ENCODE results near the gene SEC24A. TPM values are rescaled to one million over a fixed set of nuclear protein-coding genes. Genes with fewer than 3 reads are reported as not detected.
"Not testable (repeated sequence)": the region's sequence is repeated elsewhere in the genome, so short reads cannot be mapped to it uniquely, and the experiment has no call there.

The SEC24A gene
- total RNA-seq = 10 to 100 TPM; 12.8 to 17.9 (median 14.7) TPM

DNA sequence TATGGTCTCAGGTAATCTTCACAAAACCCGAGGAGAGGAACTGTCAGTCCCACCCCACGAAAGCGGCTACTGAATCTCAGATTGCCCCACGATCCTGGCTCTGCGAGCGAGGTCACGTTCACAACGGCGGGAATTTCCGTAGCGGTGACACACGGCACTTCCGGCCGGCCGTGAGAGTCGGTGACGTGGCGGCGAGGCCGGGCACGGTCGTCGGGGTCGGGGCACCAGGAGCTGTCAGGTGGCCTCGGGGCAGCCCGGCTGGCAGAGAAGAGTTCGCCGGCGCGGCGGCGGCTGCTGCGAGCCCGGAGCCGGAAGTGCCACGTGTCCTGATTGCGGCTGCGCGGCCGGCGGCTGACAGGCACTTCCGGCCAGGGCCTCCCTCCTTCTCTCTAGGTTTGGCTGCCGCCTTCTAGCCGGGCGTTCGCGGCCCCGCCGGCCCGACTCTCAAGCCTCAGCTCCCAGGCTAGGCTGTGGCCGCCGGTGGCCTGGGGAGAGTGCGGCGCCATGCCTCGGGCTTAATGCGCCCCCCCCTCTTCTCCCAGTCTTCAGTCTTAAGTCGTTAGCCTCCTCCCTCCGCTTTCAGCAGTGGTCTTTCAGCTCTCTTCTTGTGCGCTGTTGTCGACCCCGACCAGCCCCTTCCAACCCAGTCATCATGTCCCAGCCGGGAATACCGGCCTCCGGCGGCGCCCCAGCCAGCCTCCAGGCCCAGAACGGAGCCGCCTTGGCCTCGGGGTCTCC, at the start of gene SEC24A:
TSS of gene SEC24A (plus strand) at position 361 of the 738 bp plus-strand sequence. CDS start at position 653, 292 bp downstream.
- Histone ChIP-seq H3K36me3 (no peaks in the 10 kb centered on the region), H3K27me3 (no peaks in the 10 kb centered on the region), H3K4me1 (peaks cover 26 to 53% (median 36%) of the 10 kb centered on the region in 4 donors), H3K9me3 (no peaks in the 10 kb centered on the region), H3K4me3 (peak within 1 kb of the TSS; percentile 78 to 94 (median 83)), H3K27ac (replicated peaks in 1 of 4) (peak within 1 kb of the TSS; percentile 87 to 97 (median 94))
- peak; percentile 94 for DNase-seq (ENCODE audit: extremely low spot score)
- intact Hi-C loops (cut with DNase I) = loop anchor here (2.0 kb wide), 1 partner anchor 16 kb away; the partner anchor contains the start of gene SAR1B
- TF ChIP-seq, protein P1, sequence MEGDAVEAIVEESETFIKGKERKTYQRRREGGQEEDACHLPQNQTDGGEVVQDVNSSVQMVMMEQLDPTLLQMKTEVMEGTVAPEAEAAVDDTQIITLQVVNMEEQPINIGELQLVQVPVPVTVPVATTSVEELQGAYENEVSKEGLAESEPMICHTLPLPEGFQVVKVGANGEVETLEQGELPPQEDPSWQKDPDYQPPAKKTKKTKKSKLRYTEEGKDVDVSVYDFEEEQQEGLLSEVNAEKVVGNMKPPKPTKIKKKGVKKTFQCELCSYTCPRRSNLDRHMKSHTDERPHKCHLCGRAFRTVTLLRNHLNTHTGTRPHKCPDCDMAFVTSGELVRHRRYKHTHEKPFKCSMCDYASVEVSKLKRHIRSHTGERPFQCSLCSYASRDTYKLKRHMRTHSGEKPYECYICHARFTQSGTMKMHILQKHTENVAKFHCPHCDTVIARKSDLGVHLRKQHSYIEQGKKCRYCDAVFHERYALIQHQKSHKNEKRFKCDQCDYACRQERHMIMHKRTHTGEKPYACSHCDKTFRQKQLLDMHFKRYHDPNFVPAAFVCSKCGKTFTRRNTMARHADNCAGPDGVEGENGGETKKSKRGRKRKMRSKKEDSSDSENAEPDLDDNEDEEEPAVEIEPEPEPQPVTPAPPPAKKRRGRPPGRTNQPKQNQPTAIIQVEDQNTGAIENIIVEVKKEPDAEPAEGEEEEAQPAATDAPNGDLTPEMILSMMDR (IDR thresholded peaks at IDR 0.05) = no peak
- peak; percentile 87 to 88 for TF ChIP-seq POLR2AphosphoS5 (IDR thresholded peaks at IDR 0.05)
- TF ChIP-seq EP300 (IDR thresholded peaks at IDR 0.05) = no peak
- TF ChIP-seq POLR2A (IDR thresholded peaks at IDR 0.05; ENCODE audit: low read depth) = peak; percentile 59
- 1% methylated on average over 39 of the region's 69 CpGs for WGBS

DNA sequence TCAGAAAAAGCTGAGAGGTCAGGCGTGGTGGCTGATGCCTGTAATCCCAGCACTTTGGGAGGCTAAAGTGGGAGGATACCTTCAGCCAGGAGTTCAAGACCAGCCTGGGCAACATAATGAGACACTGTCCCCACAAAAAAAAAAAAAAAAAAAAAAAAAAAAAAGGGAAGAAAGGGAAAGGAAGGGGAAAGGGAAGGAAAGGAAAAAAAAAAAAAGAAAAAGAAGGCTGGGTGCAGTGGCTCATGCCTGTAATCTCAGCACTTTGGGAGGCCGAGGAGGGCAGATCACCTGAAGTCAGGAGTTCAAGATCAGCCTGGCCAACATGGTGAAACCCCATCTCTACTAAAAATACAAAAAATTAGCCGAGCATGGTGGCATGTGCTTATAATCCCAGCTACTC, 48.8 kb upstream of the SEC24A start:
- DNase-seq (ENCODE audit: extremely low spot score); H3K27me3 ChIP-seq; H3K27ac ChIP-seq (replicated peaks in 1 of 4); H3K9me3 ChIP-seq; H3K4me3 ChIP-seq; H3K4me1 ChIP-seq: not testable (repeated sequence)
- 93% methylated on average over 3 of the region's 3 CpGs for WGBS
- peaks cover 8 to 33% (median 15%) of the 10 kb centered on the region in 4 donors for H3K36me3 ChIP-seq
- intact Hi-C loops (cut with DNase I) = loop anchor here (10.0 kb wide), 1 partner anchor 105 kb away; no protein-coding TSS in a partner anchor

DNA sequence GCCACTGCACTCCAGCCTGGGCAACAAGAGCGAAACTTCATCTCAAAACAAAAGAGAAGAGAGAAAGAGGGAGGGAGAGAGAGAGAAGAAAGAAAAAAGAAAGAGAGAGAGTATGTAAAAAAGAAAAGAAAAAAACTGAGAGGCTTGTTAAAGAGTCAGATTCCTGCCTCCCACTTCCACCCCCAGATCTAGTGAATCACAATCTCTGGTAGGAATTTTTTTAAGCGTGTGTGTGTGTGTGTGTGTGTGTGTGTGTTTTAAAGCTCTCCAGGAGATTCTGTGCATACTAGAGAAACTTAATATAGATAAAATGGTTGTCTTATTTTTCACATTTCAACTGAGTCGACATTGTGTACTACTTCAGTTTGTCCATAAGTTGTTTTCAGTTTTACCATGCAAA, 48.0 kb upstream of the SEC24A start:
- no peak overlapping the region for H3K4me3 ChIP-seq
- 76% methylated on average over 3 of the region's 3 CpGs for WGBS
- TF ChIP-seq, protein P1 (IDR thresholded peaks at IDR 0.05) = no peak
- no peak for TF ChIP-seq POLR2AphosphoS5 (IDR thresholded peaks at IDR 0.05)
- no peak for TF ChIP-seq EP300 (IDR thresholded peaks at IDR 0.05)
- no peak for TF ChIP-seq POLR2A (IDR thresholded peaks at IDR 0.05; ENCODE audit: low read depth)
- intact Hi-C loops (cut with DNase I) = loop anchor here (10.0 kb wide), 1 partner anchor 104 kb away; no protein-coding TSS in a partner anchor
- H3K9me3 ChIP-seq = no peaks in the 10 kb centered on the region
- H3K36me3 ChIP-seq = peaks cover 16 to 41% (median 22%) of the 10 kb centered on the region in 4 donors
- no peaks in the 10 kb centered on the region for H3K27me3 ChIP-seq
- H3K27ac ChIP-seq (replicated peaks in 1 of 4) = no peak overlapping the region
- DNase-seq (ENCODE audit: extremely low spot score) = no peak
- peaks cover 0 to 2% (median 0%) of the 10 kb centered on the region in 4 donors for H3K4me1 ChIP-seq

DNA sequence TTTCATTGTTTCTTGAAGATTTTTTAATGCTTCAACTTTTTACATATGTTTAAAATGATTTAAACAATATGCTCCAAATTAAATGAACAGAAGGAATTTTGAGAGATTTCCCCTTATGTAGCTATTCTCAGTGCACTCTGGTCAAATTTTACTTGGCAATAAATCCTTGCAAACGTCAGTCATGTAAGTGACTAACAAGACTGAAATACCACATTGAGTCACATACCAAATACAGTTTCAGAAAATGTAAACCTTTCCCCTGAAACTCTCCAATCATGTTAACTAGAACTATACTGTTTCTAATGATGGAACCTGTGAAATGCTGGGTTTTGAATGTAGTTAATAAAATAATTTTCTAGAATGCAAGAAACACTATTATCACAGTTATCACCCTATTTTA, 45.5 kb upstream of the SEC24A start:
- H3K9me3 ChIP-seq = no peaks in the 10 kb centered on the region
- no peak overlapping the region for H3K27ac ChIP-seq (replicated peaks in 1 of 4)
- H3K4me1 ChIP-seq = no peaks in the 10 kb centered on the region
- H3K4me3 ChIP-seq = no peak overlapping the region
- intact Hi-C loops (cut with DNase I) = loop anchor here (10.0 kb wide), 1 partner anchor 102 kb away; no protein-coding TSS in a partner anchor
- no peak for DNase-seq (ENCODE audit: extremely low spot score)
- peaks cover 24 to 66% (median 44%) of the 10 kb centered on the region in 4 donors for H3K36me3 ChIP-seq
- no peak for TF ChIP-seq EP300 (IDR thresholded peaks at IDR 0.05)
- H3K27me3 ChIP-seq = no peaks in the 10 kb centered on the region
- WGBS = 24% methylated on average over 1 of the region's 1 CpG

DNA sequence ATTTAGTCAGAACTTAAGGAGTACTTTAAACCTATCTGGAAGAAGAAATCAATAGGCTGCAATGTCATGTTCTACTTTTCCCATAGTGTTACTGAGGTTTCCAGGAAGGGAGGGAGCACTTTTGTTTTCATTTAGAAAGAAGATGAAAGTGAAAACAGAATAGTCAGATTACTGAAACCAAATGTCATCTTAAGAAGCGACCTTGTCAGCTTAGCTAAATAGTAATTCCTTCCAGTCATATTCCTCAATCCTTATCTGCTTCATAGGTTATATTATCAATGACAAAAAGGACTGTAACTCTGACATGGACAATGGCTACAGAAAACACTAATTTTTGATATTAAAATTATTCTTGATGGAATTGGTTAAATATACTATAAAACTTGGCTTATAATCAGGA, 43.7 kb upstream of the SEC24A start:
- Histone ChIP-seq H3K9me3 (no peaks in the 10 kb centered on the region), H3K36me3 (peaks cover 39 to 84% (median 61%) of the 10 kb centered on the region in 4 donors), H3K27ac (replicated peaks in 1 of 4) (no peak overlapping the region), H3K4me3 (no peak overlapping the region), H3K4me1 (no peaks in the 10 kb centered on the region), H3K27me3 (no peaks in the 10 kb centered on the region)
- WGBS = 86% methylated on average over 1 of the region's 1 CpG
- TF ChIP-seq, protein P1 (IDR thresholded peaks at IDR 0.05) = no peak
- TF ChIP-seq POLR2A (IDR thresholded peaks at IDR 0.05; ENCODE audit: low read depth) (no peak), POLR2AphosphoS5 (IDR thresholded peaks at IDR 0.05) (no peak), EP300 (IDR thresholded peaks at IDR 0.05) (no peak)
- intact Hi-C loops (cut with DNase I) = loop anchor here (10.0 kb wide), 1 partner anchor 100 kb away; no protein-coding TSS in a partner anchor
- DNase-seq (ENCODE audit: extremely low spot score) = no peak

All from esophagus muscularis mucosa (tissue), 4 donors.